Gastrocnemius medialis (tissue), 4 donors: Measurements from ENCODE around the gene SAMHD1.

Experiments used
- CTCF ChIP-seq, 5 experiments: fragments of 450-650 bp in 3 of 5; fragments of 200-600 bp in 2 of 5; sonication (generic) in 2 of 5; IDR thresholded peaks in 4 of 5; conservative IDR thresholded peaks in 1 of 5; 1 replicate in 4 of 5; 2 replicates in 1 of 5; pipeline ENCODE4 v1.5.1; 2016 to 2019; ENCODE audit warnings: antibody characterized with exemption in 5 of 5, mild to moderate bottlenecking in 3 of 5, moderate library complexity in 3 of 5
- POLR2A ChIP-seq, 2 donors: fragments of 450-650 bp; IDR thresholded peaks; one replicate each; pipeline ENCODE4 v1.6.1; 2017; ENCODE audit warnings: antibody characterized with exemption in 2 of 2, mild to moderate bottlenecking in 2 of 2, moderate library complexity in 2 of 2

- TF ChIP-seq CTCF (IDR thresholded peaks at IDR 0.05 in 4 of 5, conservative IDR thresholded peaks at IDR 0.05 in 1 of 5) (no peak), POLR2A (IDR thresholded peaks at IDR 0.05) (no peak)
These were observed 34.3 kb downstream of the SAMHD1 start for GRCh38 chr20:36917240-36917639.
